ENCODE data around the gene SHISA5. TPM values are rescaled to one million over a fixed set of nuclear protein-coding genes. Genes with fewer than 3 reads are reported as not detected.

Gene SHISA5
- total RNA-seq, 1 donor from 2014 or later, result 231 TPM

GRCh38 chr3:48548126-48548525, 44.2 kb upstream of the SHISA5 start:
- no peak overlapping the region for H3K4me3 ChIP-seq (ENCODE audit: low read depth, low read length)
- H3K36me3 ChIP-seq (ENCODE audit: control insufficient read depth, insufficient read depth, low read length), result peaks cover 1% of the 10 kb centered on the region
- no peaks in the 10 kb centered on the region for H3K27me3 ChIP-seq (ENCODE audit: control insufficient read depth, insufficient read depth, low read length)
- no peak for TF ChIP-seq CTCF (IDR thresholded peaks at IDR 0.05; ENCODE audit: insufficient read depth, low read length, poor library complexity, severe bottlenecking)
- DNase-seq (ENCODE audit: low read depth), result no peak

DNA sequence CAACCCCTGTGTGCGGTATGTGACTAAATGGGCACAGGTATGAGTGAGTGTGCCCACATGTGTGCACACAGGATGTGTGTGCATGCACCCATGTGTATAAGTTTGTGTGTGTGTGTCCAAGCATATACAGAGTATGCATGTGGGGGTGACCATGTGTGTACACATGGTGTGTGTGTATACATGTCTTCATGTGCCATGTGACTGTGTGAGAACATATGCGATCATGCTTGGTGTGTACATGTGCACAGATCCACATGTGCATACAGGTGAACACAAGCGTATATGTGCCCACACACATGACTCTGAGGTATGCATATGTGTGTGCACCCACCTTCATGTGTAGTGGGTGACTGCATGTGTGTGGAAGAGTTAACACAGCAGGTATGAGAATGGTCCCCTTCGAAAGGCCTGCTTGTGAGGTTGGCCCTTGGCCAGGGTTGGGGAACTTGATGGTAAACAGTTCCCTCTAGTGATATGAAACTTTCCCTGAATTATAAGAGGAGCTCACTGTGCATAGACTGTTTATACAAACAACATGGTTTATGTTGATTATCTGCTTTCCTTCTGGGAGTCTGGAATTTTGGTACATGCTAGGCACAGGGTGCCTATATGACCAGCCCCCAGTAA, 42.3 kb upstream of the SHISA5 start:
- no peaks in the 10 kb centered on the region for H3K36me3 ChIP-seq (ENCODE audit: control insufficient read depth, insufficient read depth, low read length)
- H3K4me3 ChIP-seq (ENCODE audit: low read depth, low read length), result no peak overlapping the region
- no peak for TF ChIP-seq CTCF (IDR thresholded peaks at IDR 0.05; ENCODE audit: insufficient read depth, low read length, poor library complexity, severe bottlenecking)
- DNase-seq (ENCODE audit: low read depth), result no peak
- H3K27me3 ChIP-seq (ENCODE audit: control insufficient read depth, insufficient read depth, low read length), result no peaks in the 10 kb centered on the region

DNA sequence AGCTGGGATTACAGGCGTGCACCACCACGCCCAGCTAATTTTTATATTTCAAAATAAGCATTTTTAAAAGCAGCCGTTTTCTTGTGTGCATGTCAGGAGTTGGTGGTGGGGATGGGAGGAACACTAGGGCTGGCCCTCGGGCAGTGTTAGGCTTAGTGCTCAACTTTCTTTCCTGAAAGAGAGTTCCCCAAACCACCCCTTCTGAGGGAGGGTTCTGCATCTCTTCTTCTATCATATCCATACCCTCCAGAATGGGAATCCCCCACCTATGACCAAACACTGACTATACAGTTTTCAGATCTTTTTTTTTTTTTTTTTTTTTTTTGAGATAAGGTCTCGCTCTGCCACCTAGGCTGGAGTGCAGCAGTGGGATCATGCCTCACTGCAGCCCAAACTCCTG, 40.2 kb upstream of the SHISA5 start:
- DNase-seq (ENCODE audit: low read depth), result no peak

DNA sequence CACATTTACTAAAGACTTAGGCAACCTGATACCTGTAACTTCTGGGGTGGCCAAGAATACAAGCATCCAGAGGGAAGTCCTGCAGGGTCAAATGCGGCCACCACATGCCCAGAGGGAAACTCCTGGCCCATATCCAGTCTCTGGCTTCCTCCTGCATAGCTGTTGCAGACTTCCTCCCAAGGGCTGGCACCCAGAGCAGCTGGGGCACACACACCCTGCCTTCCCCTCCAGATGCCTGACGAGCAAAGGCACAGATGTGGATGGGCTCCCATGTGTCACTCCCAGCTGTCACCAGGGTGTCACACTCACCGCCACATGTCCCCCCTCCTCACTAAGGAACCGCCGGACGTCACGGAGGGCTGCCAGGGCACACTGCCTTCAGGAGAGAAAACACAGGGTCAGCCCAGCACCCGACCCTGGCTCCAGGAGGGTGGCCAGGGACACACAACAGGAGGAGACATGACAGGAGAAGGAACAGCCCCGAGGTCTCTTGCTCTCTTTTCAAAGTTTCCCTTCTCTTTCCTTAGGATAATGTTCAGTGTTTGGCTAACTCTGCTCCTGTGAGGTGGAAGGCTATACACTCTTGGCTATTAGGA, 39.4 kb upstream of the SHISA5 start:
- no peak for DNase-seq (ENCODE audit: low read depth)
- H3K27me3 ChIP-seq (ENCODE audit: control insufficient read depth, insufficient read depth, low read length), result no peaks in the 10 kb centered on the region
- H3K4me3 ChIP-seq (ENCODE audit: low read depth, low read length), result no peak overlapping the region
- H3K36me3 ChIP-seq (ENCODE audit: control insufficient read depth, insufficient read depth, low read length), result no peaks in the 10 kb centered on the region
- no peak for TF ChIP-seq CTCF (IDR thresholded peaks at IDR 0.05; ENCODE audit: insufficient read depth, low read length, poor library complexity, severe bottlenecking)

More for the DNA sequence above, 40.2 kb upstream of the SHISA5 start:
- no peak for TF ChIP-seq CTCF (IDR thresholded peaks at IDR 0.05; ENCODE audit: insufficient read depth, low read length, poor library complexity, severe bottlenecking)
- H3K36me3 ChIP-seq (ENCODE audit: control insufficient read depth, insufficient read depth, low read length), result no peaks in the 10 kb centered on the region
- no peak overlapping the region for H3K4me3 ChIP-seq (ENCODE audit: low read depth, low read length)
- H3K27me3 ChIP-seq (ENCODE audit: control insufficient read depth, insufficient read depth, low read length), result no peaks in the 10 kb centered on the region

DNA sequence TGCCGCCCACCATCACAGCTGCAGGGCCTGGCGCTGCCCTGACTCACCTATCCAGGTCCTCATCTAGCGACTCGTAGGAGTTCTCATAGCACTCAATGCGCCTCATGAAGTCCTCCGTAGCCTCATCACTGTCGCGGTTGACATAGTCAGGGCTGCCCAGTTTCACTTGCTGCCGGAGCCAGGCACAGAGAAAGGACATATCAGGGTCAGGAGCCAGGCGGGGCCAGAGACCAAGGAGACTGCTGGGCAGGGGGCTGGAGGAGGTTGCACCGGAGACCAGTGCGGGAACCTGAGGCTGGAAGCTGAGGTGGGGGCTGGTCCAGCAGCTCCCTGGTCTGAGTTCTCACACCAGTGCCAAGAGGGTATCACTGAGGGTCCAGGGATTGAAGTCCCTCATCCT, 34.5 kb upstream of the SHISA5 start:
- Histone ChIP-seq H3K36me3 (ENCODE audit: control insufficient read depth, insufficient read depth, low read length) (peaks cover 2% of the 10 kb centered on the region), H3K27me3 (ENCODE audit: control insufficient read depth, insufficient read depth, low read length) (no peaks in the 10 kb centered on the region), H3K4me3 (ENCODE audit: low read depth, low read length) (no peak overlapping the region)
- DNase-seq (ENCODE audit: low read depth), result no peak
- no peak for TF ChIP-seq CTCF (IDR thresholded peaks at IDR 0.05; ENCODE audit: insufficient read depth, low read length, poor library complexity, severe bottlenecking)

GRCh38 chr3:48536785-48537184, 32.8 kb upstream of the SHISA5 start:
- peaks cover 2% of the 10 kb centered on the region for H3K36me3 ChIP-seq (ENCODE audit: control insufficient read depth, insufficient read depth, low read length)
- no peak for DNase-seq (ENCODE audit: low read depth)
- no peak for TF ChIP-seq CTCF (IDR thresholded peaks at IDR 0.05; ENCODE audit: insufficient read depth, low read length, poor library complexity, severe bottlenecking)

More at GRCh38 chr3:48536785-48537184, 32.8 kb upstream of the SHISA5 start:
- Histone ChIP-seq H3K4me3 (ENCODE audit: low read depth, low read length) (no peak overlapping the region), H3K27me3 (ENCODE audit: control insufficient read depth, insufficient read depth, low read length) (no peaks in the 10 kb centered on the region)
